ENCODE measurements around the gene NKX2-2.

DNA sequence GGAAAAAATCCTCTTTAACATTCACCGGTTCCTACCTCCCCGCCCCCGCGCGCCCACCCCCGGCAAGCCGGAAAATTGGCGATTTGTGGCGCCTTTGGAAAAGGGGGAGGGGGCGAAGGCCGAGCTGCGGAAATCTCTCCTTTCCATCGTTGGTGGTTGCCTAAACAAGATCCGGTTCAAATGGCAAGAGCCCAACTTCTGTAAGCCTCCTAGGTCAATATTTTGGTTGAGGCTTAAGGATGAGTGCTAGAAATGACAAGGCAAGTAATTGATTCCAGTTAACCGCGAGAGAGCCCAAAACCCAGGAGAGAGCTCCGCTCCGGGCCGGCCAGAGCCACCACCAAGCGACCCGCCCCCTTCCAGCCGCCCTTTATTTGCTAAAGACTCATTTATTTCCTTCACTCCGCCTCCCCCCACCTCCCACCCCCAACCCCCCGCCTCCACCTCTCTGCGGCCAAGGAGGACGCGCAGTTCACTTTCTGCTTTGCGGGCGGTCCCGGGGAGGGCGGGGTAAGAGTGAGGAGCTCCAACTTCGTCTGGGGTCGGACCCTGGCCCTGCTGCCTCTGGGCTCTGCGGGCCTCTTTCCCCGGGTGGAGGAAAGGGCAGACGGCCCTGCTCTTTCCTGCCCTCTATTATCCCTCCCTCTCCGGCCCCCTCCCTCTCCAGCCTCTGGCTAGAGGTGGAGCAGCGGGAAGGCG lies 838 bp upstream of the NKX2-2 start:
- TF ChIP-seq, protein P1, sequence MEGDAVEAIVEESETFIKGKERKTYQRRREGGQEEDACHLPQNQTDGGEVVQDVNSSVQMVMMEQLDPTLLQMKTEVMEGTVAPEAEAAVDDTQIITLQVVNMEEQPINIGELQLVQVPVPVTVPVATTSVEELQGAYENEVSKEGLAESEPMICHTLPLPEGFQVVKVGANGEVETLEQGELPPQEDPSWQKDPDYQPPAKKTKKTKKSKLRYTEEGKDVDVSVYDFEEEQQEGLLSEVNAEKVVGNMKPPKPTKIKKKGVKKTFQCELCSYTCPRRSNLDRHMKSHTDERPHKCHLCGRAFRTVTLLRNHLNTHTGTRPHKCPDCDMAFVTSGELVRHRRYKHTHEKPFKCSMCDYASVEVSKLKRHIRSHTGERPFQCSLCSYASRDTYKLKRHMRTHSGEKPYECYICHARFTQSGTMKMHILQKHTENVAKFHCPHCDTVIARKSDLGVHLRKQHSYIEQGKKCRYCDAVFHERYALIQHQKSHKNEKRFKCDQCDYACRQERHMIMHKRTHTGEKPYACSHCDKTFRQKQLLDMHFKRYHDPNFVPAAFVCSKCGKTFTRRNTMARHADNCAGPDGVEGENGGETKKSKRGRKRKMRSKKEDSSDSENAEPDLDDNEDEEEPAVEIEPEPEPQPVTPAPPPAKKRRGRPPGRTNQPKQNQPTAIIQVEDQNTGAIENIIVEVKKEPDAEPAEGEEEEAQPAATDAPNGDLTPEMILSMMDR (conservative IDR thresholded peaks at IDR 0.05 in 1 of 2, IDR thresholded peaks at IDR 0.05 in 1 of 2; ENCODE audit: low read depth in 1 of 2, low read length in 2 of 2), result no peak
- peak; percentile 58 for TF ChIP-seq EZH2 (IDR thresholded peaks at IDR 0.05; ENCODE audit: low read length, missing control alignments)
